Suprapubic skin (tissue), 4 donors: ENCODE data around the gene TYMP.

Experiments used
- EP300 ChIP-seq: sonication (generic); formaldehyde crosslinking; IDR thresholded peaks from one replicate; pipeline ENCODE4 v1.6.1; 2017; ENCODE audit warnings: antibody characterized with exemption
- POLR2A ChIP-seq, 2 donors: fragments of 450-650 bp; IDR thresholded peaks; one replicate each; pipeline ENCODE4 v1.6.1; 2017; ENCODE audit warnings: antibody characterized with exemption in 2 of 2, mild to moderate bottlenecking in 2 of 2, moderate library complexity in 2 of 2
- POLR2AphosphoS5 ChIP-seq, 3 donors: sonication (generic); formaldehyde crosslinking; IDR thresholded peaks; one replicate each; pipeline ENCODE4 v1.6.1; 2017; ENCODE audit warnings: antibody characterized with exemption in 3 of 3
- TF ChIP-seq, protein P1 (sequence below), 2 donors: fragments of 200-600 bp in 1 of 2; fragments of 450-650 bp in 1 of 2; sonication (generic) in 1 of 2; IDR thresholded peaks; one replicate each; pipeline ENCODE4 v1.5.1; 2016 to 2019; ENCODE audit warnings: antibody characterized with exemption in 2 of 2, mild to moderate bottlenecking in 1 of 2, moderate library complexity in 1 of 2

DNA sequence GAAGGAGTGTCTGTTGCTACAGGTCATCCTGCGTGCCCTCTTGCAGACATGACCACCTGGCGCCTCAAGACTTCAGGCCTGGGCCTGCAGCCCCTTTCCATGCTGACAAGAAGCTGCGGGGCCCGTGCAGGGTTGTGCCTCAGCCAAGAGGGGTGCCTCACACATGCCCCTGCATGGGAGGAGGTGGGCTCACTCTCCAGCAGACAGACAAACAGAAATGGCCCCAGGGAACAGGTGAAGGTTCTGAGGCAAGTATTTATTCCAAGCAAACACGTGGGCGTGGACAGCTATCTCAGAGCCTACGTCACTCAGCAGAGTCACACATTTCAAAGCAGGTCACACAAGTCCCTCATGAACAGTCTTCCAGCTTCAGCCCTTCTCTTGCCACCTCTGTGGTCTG is 38.8 kb upstream of the TYMP start:
- TF ChIP-seq, protein P1, sequence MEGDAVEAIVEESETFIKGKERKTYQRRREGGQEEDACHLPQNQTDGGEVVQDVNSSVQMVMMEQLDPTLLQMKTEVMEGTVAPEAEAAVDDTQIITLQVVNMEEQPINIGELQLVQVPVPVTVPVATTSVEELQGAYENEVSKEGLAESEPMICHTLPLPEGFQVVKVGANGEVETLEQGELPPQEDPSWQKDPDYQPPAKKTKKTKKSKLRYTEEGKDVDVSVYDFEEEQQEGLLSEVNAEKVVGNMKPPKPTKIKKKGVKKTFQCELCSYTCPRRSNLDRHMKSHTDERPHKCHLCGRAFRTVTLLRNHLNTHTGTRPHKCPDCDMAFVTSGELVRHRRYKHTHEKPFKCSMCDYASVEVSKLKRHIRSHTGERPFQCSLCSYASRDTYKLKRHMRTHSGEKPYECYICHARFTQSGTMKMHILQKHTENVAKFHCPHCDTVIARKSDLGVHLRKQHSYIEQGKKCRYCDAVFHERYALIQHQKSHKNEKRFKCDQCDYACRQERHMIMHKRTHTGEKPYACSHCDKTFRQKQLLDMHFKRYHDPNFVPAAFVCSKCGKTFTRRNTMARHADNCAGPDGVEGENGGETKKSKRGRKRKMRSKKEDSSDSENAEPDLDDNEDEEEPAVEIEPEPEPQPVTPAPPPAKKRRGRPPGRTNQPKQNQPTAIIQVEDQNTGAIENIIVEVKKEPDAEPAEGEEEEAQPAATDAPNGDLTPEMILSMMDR (IDR thresholded peaks at IDR 0.05): no peak
- TF ChIP-seq POLR2AphosphoS5 (IDR thresholded peaks at IDR 0.05) (no peak), POLR2A (IDR thresholded peaks at IDR 0.05) (no peak), EP300 (no peak)
